Endothelial cell of umbilical vein (primary cell): ENCODE data around the gene WDR27. TPM values are rescaled to one million over a fixed set of nuclear protein-coding genes. Genes with fewer than 3 reads are reported as not detected.

Experiments used
- BruUV-seq: library from RNA; stranded (reverse); fragments of 400-500 nt; replicated peaks from 2 replicates; lab custom pipeline; 2021; lab: Mats Ljungman, UMichigan
- CTCF ChIA-PET: fragments of 300-600, 350-600 bp; sonication (Branson Sonifier 250); formaldehyde crosslinking; loops from one replicate; lab custom pipeline; 2021; ENCODE audit warnings: antibody characterized with exemption, inconsistent platforms; lab: Charles Lee
- POLR2A ChIA-PET: fragments of 300-600, 350-600 bp; sonication (Branson Sonifier 250); formaldehyde crosslinking; loops from one replicate; lab custom pipeline; 2021; ENCODE audit warnings: antibody characterized with exemption, inconsistent platforms; lab: Charles Lee
- DNase-seq: peaks from one replicate; pipeline ENCODE4 v3.0.0-alpha.2; 2011; ENCODE audit warnings: low read depth, low spot score
- FAIRE-seq: peaks from 2 replicates; lab custom pipeline; 2011; peaks lifted over from hg19 to GRCh38; lab: Jason Lieb, UNC
- H2AFZ ChIP-seq: 2 replicates; pipeline ENCODE4 v1.6.0; 2012; ENCODE audit warnings: low read depth, low read length, control low read depth, inconsistent platforms
- H3K27ac ChIP-seq: 2 replicates; pipeline ENCODE4 v1.5.1; 2011; ENCODE audit warnings: low read depth, mild to moderate bottlenecking, control low read depth, low read length, moderate library complexity; ENCODE audit not compliant: insufficient read depth
- H3K27me3 ChIP-seq, 2 experiments: 2 replicates each; pipeline versions ENCODE4 v1.6.0 to v1.6.1; 2011; ENCODE audit warnings: low read length in 2 of 2, mixed read lengths in 1 of 2; ENCODE audit not compliant: control insufficient read depth in 2 of 2, insufficient read depth in 2 of 2
- H3K36me3 ChIP-seq, 2 experiments: 2 replicates in 1 of 2; 3 replicates in 1 of 2; pipeline ENCODE4 v1.5.1; 2011; ENCODE audit warnings: low read length in 2 of 2, mild to moderate bottlenecking in 1 of 2, moderate library complexity in 1 of 2; ENCODE audit not compliant: control insufficient read depth in 2 of 2, insufficient read depth in 2 of 2; ENCODE audit errors: extremely low read depth in 1 of 2
- H3K4me1 ChIP-seq: 3 replicates; pipeline ENCODE4 v1.5.1; 2011; ENCODE audit warnings: mild to moderate bottlenecking, low read length; ENCODE audit not compliant: control insufficient read depth, insufficient read depth; ENCODE audit errors: extremely low read depth
- H3K4me2 ChIP-seq: 2 replicates; pipeline ENCODE4 v1.6.1; 2011; ENCODE audit warnings: low read length, control low read depth, mixed read lengths; ENCODE audit not compliant: insufficient read depth
- H3K4me3 ChIP-seq, 3 experiments: fragments of 200-600 bp in 1 of 3; sonication (generic), shearing (Covaris generic) in 1 of 3; replicated peaks in 1 of 3; 2 replicates each; pipeline ENCODE4 v1.5.1; 2011 to 2016; ENCODE audit warnings: control low read depth in 3 of 3, low read length in 3 of 3, mild to moderate bottlenecking in 2 of 3, inconsistent platforms in 1 of 3, low read depth in 1 of 3, moderate library complexity in 1 of 3; ENCODE audit not compliant: insufficient read depth in 1 of 3
- H3K79me2 ChIP-seq: 2 replicates; pipeline ENCODE4 v1.6.0; 2012; ENCODE audit warnings: low read length, inconsistent platforms; ENCODE audit not compliant: control insufficient read depth, insufficient read depth
- H3K9ac ChIP-seq: replicated peaks from 2 replicates; pipeline ENCODE3; 2011; ENCODE audit warnings: low read length, control low read depth; ENCODE audit not compliant: insufficient read depth; ENCODE audit errors: extremely low read depth
- H3K9me1 ChIP-seq: replicated peaks from 3 replicates; pipeline ENCODE4 v1.6.0; 2011; ENCODE audit warnings: mild to moderate bottlenecking, low read length; ENCODE audit not compliant: control insufficient read depth, insufficient read depth; ENCODE audit errors: extremely low read depth
- H3K9me3 ChIP-seq: replicated peaks from 2 replicates; pipeline ENCODE4 v1.5.1; 2012; ENCODE audit warnings: low read length, inconsistent platforms; ENCODE audit not compliant: control insufficient read depth, insufficient read depth
- H4K20me1 ChIP-seq: replicated peaks from 2 replicates; pipeline ENCODE3; 2011; ENCODE audit warnings: mild to moderate bottlenecking, low read length; ENCODE audit not compliant: control insufficient read depth, insufficient read depth; ENCODE audit errors: extremely low read depth
- EZH2 ChIP-seq: IDR thresholded peaks from 2 replicates; pipeline ENCODE4 v1.6.1; 2012; ENCODE audit warnings: borderline replicate concordance, low read depth, mild to moderate bottlenecking, moderate library complexity, low read length, inconsistent platforms; ENCODE audit not compliant: severe bottlenecking
- FOS ChIP-seq: IDR thresholded peaks from 2 replicates; pipeline ENCODE4 v1.6.1; 2011; ENCODE audit warnings: mild to moderate bottlenecking, low read length, moderate library complexity, borderline replicate concordance; ENCODE audit not compliant: insufficient read depth
- MAX ChIP-seq: IDR thresholded peaks from 2 replicates; pipeline ENCODE4 v1.6.1; 2011; ENCODE audit not compliant: insufficient read depth, insufficient read length
- POLR2A ChIP-seq: IDR thresholded peaks from 2 replicates; pipeline ENCODE4 v1.6.1; 2012; ENCODE audit warnings: low read depth, mild to moderate bottlenecking, control low read depth, low read length
- dilution Hi-C: fragments of 300-500 bp; cut with MboI; formaldehyde crosslinking; loops from one replicate; pipeline ENCODE4 v1.15.0; 2019; ENCODE audit warnings: low sequenced_read_pairs; ENCODE audit not compliant: extremely low pct_ligation_motif_present
- intact Hi-C: fragments of 100-400 bp; cut with micrococcal nuclease; formaldehyde crosslinking; loops from one replicate; pipeline ENCODE4 v1.10.0; 2022
- polyA plus RNA-seq, 4 experiments: library from polyadenylated mRNA; depleted of rRNA in 3 of 4; stranded (reverse) in 3 of 4; unstranded in 1 of 4; fragments of >200 nt; gene quantifications; 2 replicates each; pipeline versions ENCODE4 v1.2.1 to v1.2.3, GENCODE V29; 2011 to 2012; ENCODE audit warnings: missing spikeins in 1 of 4
- total RNA-seq: library from RNA; stranded (reverse); gene quantifications from 2 replicates; pipeline ENCODE4 v1.2.3, GENCODE V29; 2021
- TF ChIP-seq, protein P1 (sequence below), 2 donors: IDR thresholded peaks; 1 replicate in 1 of 2; 2 replicates in 1 of 2; pipeline ENCODE4 v1.5.1; 2011; ENCODE audit warnings: low read length in 2 of 2, mild to moderate bottlenecking in 2 of 2, moderate library complexity in 2 of 2, control low read depth in 1 of 2, inconsistent platforms in 1 of 2, low read depth in 1 of 2; ENCODE audit not compliant: insufficient read depth in 1 of 2; ENCODE audit errors: extremely low read depth in 1 of 2

The WDR27 gene
- total and polyA plus RNA-seq, 2 donors (not counting 3 experiments of a cell fraction or from before 2014, with no cell fraction given) = 60.1 to 69.7 TPM

DNA sequence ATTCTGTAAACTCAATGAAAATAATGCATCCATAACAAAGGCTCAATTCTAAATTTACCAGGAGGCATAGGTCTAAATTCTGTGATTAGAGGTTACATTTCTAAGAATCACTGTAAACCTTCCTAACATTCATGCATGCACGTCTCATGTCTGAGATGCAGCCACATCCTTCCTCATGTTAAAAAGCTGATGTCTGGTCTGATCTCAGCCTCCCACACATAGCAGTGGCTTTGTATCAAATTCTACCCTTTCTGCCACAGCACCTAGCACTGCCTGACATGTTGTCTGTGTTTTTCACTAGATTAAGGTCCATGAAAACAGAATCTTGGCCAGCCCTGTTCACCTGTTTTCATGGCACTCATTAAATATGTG lies 171.1 kb downstream of the WDR27 start:
- FAIRE-seq = no peak
- no peaks in the 10 kb centered on the region for H3K27me3 ChIP-seq
- H4K20me1 ChIP-seq = no peaks in the 10 kb centered on the region
- DNase-seq = no peak
- intact Hi-C loops = no loop called here
- H3K9ac ChIP-seq = no peak overlapping the region
- H3K9me3 ChIP-seq = no peaks in the 10 kb centered on the region
- H2AFZ ChIP-seq = no peak overlapping the region
- H3K4me3 ChIP-seq = no peak overlapping the region
- dilution Hi-C loops = no loop called here
- no peaks in the 10 kb centered on the region for H3K79me2 ChIP-seq
- CTCF ChIA-PET = no interaction called here
- no peaks in the 10 kb centered on the region for H3K9me1 ChIP-seq
- no TSS peak for BruUV-seq
- H3K27ac ChIP-seq = no peak overlapping the region
- no peak overlapping the region for H3K4me2 ChIP-seq
- TF ChIP-seq FOS (no peak), MAX (no peak), POLR2A (no peak), EZH2 (no peak)
- TF ChIP-seq, protein P1, sequence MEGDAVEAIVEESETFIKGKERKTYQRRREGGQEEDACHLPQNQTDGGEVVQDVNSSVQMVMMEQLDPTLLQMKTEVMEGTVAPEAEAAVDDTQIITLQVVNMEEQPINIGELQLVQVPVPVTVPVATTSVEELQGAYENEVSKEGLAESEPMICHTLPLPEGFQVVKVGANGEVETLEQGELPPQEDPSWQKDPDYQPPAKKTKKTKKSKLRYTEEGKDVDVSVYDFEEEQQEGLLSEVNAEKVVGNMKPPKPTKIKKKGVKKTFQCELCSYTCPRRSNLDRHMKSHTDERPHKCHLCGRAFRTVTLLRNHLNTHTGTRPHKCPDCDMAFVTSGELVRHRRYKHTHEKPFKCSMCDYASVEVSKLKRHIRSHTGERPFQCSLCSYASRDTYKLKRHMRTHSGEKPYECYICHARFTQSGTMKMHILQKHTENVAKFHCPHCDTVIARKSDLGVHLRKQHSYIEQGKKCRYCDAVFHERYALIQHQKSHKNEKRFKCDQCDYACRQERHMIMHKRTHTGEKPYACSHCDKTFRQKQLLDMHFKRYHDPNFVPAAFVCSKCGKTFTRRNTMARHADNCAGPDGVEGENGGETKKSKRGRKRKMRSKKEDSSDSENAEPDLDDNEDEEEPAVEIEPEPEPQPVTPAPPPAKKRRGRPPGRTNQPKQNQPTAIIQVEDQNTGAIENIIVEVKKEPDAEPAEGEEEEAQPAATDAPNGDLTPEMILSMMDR (IDR thresholded peaks at IDR 0.05; ENCODE audit: extremely low read depth in 1 of 2, insufficient read depth in 1 of 2, low read depth in 1 of 2, low read length in 2 of 2) = no peak
- POLR2A ChIA-PET = no interaction called here
- H3K4me1 ChIP-seq = peaks cover 3% of the 10 kb centered on the region
- H3K36me3 ChIP-seq = no peaks in the 10 kb centered on the region
